ENCODE data around the gene CCDC197.

DNA sequence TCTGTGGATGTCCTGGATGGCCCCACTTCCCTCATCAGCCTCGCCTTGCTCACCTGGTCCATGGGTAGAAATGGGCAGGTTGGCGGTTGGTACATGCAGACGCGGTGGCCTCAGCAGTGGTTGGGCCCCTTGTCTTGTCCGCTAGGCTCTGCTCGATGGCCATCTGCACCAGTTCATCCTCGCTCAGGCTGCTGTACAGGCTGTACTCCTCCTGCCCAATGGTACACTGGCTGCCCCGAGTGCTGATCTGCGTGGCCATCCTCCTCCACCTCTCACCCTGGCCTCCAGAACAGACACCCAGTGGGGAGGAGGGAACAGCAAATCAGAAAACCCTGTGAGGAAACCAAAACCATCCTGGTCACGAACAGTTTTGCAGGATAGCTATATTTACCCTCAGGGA is 32.8 kb upstream of the CCDC197 start:
- no peak for TF ChIP-seq CTCF (conservative IDR thresholded peaks at IDR 0.05; ENCODE audit: low read length)
- no peak for TF ChIP-seq EZH2phosphoT487 (IDR thresholded peaks at IDR 0.05; ENCODE audit: borderline replicate concordance)

Data from Loucy (cell line).